Activated T-helper 1 cell treated with anti-CD3 and anti-CD28 coated beads, Interleukin-2, amount 50 U/mL, for 16 hours (primary cell): Measurements from ENCODE around the gene ATF7IP.

Experiments used
- DNase-seq, 2 donors: peaks; one replicate each; pipeline ENCODE4 v3.0.0-alpha.2; 2020; ENCODE audit warnings: low read depth in 1 of 2, low spot score in 1 of 2

ATF7IP gene

DNA sequence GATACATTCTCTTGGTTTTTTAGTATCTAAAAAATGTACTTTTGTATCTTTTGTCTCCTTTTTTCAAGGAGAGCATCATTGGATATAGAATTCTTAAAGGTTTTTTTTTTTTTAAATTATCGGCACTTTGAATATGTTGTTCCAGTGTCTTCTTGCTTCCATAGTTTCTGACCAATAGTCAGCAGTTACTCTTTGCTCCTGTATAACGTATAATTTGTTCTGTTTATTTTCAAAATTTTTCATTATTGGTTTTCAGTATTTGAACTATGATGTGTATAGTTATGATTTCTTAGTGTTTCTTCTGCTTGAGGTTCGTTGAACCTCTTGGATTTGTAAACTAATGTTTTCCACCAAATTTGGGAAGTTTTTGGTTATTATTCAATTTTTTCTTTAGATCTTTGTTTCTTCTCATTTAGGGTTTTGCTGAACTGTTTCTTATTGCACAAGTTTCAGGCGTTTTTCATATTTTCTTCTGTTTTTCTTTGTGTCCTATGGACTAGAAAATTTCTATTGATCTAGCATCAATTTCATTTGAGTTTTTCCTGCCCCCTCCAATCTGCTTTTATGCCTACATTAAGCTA lies 108.3 kb downstream of the ATF7IP start:
- DNase-seq, result no peak

DNA sequence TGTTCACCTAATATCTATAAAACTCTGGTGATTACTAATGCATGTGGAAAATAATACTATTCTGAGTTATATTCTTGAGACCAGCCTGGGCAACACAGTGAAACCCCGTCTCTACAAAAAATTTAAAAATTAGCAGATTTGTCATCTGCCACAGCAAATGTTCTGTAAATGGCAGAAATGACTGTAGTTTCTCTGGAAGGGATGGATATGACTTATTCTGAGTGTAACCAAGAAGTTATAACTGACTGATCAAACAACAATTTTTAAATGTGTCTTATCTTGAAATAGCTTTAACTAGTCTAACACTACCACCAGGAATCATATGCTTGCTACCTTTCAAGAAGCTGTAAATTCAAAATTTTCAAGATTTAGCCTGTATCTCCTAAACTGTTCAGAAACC lies 113.5 kb downstream of the ATF7IP start:
- no peak for DNase-seq

DNA sequence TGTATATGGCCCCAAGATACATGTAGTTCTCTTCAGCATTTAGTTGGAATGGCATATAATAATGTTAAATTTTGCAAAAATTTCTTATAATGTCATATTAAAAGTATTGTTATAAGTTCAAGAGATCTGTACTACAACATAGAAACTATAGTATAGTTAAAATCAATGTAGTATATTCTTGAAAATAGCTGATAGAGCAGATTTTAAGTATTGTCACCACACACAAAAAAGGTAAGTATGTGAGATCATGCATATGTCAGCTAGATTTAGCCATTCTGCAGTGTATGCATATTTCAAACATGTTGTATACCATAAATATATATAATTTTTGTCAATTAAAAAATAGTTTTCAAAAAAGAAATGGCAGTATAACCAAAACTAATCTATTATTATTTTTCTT lies 115.7 kb downstream of the ATF7IP start:
- no peak for DNase-seq

DNA sequence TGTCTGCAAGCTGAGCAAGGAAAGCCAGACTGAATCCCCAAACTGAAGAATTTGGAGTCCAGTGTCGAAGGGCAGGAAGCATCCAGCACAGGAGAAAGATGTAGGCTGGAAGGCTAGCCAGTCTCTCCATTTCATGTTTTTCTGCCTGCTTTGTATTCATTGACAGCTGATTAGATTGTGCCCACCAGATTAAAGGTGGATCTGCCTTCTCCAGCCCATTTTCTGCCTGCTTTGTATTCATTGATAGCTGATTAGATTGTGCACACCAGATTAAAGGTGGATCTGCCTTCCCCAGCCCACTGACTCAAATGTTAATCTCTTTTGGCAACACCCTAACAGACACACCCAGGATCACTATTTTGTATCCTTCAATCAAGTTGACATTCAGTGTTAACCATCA lies 116.9 kb downstream of the ATF7IP start:
- no peak for DNase-seq

DNA sequence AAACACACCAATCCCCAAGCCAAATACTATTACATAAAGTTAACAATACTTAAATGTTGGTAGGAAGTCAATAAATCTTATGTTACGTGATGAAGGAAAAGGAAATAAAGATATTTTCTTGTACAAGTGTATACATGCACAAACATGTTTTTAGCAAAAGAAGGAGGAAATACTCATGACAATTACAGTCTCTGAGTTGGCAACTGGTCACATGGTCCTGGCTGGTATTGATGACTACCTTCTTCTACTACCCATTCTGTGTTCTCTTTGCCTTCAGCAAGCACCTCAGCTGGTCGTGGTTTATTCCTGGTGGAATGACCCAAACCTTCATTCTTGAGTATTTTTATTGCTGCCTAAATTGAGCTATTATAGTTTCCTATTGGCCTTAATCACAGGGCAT lies 117.4 kb downstream of the ATF7IP start:
- no peak for DNase-seq

DNA sequence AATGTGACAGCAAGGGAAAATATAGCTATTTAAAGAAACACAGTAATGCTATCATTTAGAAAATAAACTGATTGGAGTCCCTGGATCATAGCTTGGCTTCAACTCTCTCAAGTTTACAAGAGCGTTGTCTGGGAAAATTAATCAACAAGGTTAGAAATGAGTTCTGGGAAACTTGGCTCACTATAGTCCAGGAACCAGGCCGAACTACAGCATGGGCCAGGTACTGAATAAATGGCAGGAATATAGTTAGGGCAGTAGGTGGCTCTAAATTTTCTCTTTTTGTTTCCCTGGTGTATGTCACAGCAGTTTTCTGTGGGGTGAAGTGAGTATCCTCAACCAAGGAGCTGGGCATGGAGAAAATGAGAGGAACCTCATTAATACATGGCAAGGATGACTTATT lies 129.8 kb downstream of the ATF7IP start:
- DNase-seq, result no peak

DNA sequence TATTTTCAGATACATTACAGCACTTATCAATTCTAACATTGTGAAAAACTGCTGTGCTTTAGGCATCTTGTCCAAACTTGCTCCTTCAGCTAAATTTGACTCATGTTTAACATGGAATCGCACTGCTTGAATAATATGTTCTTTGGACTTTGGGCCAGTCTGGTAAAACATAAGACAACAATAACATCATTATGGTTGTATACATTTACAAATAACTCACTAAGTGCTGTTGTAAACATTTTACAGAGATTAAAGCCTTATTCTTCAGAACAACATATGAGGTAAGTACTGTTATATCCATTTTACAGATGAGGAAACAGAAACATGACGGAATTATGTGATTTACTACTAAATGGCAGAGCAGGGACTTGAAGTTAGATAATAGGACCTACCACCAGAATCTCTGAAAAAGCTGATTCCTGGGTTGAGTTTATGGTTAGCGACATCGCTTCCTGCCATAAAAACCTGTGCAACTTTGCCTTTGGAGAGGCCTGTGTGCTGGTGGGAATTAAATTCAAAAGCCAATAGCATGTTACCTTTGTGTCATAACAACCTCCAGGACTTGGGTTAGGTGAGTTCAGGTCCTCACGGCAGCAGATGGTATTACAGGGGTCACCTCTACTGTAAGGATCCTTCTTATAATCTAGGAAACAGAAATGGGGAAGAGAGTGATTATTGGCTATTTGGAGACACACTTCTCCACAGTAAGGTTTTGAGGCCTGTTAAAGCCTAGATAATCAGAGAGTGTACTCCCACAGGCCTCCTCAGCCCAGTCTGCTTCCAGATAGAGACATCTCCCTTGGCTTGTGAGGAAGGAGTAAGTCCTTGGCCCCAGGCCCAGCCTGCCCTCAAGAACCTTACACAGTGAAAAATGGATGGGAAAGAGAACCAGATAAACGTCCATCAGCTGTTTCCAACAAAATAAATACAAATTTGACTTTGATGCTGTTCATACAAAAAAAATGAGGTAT lies 140.4 kb downstream of the ATF7IP start:
- DNase-seq, result no peak

DNA sequence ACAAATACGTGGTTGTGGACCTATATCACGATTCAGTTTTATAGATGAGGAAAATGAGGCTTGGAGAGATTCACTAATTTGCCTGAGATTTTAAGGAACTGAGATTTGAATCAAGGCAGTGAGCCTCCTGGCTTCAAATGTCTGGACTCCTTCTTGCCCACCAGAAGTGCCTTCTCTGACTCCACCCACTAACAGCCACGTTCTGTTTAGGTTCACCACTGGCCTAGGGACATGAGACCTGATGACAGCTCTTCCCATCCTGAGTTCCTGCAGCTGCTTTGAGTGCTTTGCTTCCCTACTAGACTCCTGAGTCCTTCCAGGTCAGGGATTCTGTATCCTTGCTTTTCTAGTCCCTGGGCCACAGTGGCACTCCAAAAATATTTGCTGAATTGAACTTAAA lies 145.1 kb downstream of the ATF7IP start:
- DNase-seq, result no peak

DNA sequence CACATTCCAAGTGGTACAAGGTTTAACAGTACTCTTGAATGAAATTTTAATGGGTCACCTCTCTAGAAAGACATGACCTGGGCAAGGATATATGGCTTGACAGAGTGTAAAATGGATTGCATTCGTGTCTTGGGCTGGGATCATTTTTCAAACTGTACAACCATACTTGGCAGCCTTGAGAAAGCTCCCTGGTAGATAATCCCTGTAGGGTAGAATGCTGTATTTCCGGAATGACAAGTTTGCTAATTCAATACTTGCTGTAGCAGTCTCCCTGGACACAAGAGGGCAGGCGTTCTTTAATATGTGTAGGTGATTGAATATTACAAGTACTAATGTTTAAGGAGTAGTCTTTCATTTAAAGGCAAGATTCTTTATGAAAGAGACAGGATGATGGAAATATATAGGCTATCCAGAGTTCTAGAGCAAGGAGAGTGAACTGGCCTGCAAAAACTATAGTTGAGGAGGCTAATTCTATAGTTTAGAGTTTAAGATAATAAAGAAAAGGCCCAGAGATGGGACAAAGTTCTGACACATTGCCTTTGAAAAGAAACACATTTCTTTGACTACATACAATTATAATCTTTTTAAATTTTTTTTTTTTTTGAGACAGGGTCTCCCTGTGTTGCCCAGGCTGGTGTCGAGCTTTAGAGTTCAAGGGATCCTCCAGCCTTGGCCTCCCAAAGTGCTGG lies 148.8 kb downstream of the ATF7IP start:
- no peak for DNase-seq

DNA sequence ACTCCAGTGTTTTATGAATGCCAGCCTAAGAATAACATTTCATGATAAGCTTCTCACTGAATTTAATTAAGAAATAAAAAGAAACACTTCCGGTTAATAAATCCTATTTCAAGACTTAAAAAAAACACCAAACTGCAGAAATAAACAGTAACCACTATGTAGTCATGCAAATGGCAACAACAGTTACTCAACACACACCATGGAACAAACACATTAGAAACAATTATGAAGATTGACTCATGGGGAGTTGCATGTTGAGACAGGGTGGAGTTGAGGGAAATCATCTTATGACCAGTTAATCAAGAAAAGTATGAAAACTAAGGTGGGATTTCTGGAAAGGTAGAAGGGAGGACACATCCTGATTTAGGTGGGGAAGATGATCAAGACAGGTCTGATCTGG lies 149.5 kb downstream of the ATF7IP start:
- no peak for DNase-seq

DNA sequence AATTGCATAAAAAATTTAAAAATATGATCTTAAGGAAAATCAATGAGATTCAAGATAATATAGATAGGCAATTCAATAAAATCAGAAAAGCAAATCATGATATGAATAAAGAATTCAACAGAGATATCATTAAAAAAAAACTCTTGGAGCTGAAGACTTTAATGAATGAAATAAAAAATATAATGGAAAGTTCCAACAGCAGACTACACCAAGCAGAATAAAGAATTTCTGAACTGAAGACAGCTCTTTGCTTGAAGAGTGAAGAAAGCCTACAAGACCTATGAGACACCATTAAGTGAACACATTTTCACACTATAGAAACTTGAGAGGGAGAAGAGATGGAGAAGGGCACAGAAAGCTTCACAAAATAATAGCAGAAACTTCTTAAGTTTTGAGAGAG lies 156.3 kb downstream of the ATF7IP start:
- no peak for DNase-seq

DNA sequence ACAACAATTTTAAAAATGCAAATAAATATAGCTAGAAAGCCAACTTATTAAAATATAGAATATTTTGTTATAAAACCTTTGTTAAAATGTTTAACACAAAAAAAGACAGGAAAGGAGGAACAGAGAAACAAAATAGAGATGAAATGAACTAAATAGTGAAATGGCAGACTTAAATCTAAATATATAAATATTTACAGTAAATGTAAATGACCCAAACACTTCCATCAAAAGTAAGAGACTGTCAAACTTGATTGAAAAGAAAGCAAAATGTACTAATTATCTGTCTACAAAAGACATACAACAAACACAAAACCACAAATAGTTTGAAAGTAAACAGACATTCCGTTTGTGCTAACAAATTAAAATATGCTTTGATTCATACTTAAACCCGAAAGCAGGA lies 160.5 kb downstream of the ATF7IP start:
- DNase-seq, result no peak

DNA sequence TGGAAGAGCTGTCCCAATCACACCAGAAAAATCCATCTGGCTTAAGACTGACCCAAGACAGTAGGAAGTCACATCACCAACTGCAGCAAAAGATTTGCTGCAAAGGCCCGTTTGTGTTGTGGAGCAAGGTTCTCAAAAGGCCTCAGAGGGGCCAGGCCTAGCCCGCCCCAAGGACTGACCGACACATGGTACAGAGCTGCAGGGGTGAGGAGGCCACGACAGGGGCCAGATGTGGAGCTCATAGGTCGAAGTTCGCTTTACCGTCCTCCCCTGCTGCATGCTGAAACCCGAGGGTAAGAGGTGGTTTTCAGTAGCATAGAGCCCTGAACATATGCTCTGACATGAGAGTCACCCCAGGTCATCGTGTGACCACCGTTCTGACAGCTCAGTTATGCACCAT lies 166.7 kb downstream of the ATF7IP start:
- no peak for DNase-seq

DNA sequence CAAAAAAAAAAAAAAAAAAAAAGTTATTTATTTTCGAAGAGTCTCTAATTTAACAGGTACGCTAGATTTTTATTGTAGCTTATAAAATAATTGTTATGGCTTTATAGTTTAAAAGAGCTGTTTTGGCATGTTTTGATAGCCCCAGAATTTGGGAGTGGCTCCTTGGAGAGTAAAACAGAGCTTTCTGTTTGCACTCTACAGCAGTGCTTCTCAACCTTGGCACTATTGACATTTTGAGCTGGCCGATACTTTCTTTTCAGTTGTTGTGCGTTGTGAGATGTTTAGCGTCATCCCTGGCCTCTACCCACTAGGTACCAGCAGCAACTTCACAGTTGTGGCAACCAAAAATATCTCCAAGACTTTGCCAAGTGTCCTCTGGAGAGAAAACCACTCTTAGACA lies 171.6 kb downstream of the ATF7IP start:
- DNase-seq, result no peak

DNA sequence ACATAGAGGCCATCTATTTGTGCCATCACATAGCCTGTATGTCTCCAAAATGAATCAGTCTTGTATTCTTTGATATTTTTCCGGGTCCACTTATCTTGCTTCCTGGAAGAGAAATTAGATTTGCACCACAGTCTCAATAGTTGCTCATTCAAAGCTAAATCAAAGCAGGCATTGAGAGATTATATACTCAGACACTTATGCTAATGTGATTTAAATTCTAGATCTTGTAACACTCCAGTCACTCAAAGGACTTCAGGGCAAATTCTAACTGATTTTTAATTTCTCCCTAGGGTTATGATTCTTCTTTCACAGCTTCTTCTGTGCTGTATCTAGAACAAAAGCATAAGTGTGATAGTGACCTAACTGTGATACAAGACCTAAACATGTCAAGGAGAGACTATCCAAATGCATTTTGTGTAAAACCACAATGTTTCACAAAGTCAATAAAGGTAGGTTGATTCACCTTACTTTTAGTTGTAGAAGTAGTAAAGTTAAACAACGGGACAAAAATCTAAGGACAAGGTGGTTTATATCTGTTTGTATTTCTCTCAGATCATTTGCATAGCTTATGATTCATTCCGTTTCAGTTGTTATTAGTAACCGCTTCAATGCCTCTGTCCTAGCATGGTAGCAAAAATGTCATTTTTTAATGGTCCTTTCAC lies 175.4 kb downstream of the ATF7IP start:
- DNase-seq, result no peak

DNA sequence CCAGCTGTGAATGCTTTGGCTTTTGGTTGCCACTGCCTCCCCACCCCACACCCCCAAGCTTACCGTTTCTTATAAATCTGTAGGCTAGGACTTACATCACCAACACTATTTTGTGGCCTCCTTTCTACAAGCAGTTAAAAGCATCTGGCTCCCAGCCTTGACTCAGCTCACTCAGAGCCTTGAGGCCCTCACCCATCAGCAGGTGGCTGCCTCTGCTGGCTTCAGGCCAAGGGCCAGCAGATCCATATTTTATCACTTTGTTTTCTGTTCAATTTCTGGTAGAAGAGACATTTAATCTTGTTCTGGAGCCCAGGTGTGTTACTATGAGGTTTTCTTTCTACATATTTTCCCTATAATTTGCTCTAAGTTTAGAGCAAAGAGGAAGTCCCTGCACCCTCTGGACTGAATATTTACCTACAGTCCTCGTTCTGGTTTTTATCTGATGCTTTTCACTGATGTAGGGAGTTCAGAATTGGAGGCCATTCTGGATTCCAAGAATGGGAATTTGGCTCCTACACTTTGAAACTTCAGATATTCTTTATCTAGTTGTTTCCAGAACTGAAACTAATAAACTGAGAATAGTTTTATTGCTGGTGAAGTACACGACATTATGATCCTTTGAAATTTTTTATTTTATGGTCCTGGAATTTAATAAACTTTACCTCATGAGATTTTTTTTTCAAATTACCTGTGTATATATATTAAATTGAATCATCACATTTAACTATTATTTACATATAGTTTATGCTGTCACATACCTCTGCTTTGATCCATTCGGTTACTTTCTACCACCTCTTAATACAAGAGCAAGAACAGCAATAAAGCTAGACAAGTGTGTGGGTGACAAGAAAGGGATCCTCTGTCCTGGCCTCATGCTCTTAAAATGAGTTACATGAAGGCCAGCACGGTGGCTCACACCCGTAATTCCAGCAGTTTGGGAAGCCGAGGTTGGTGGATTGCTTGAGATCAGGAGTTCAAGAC lies 180.0 kb downstream of the ATF7IP start:
- no peak for DNase-seq

DNA sequence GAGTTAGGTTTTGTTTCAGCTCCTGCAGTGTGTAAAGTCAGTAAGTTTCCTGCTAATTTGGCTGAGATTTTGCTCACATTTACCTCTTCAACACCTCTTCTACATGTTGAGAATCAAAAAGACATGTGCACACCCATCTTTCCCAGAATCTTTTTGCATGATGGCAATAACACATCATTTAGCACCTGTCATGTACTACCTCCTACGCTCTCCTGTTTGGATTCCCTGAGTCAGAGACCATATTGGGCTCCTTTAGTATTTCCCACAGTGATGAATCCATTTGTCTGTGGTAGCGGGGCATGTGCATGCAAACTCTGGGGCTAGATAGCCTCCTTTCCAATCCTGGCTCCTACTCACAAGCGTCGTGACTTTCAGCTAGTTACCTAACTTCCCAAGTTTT lies 182.1 kb downstream of the ATF7IP start:
- DNase-seq, result no peak

DNA sequence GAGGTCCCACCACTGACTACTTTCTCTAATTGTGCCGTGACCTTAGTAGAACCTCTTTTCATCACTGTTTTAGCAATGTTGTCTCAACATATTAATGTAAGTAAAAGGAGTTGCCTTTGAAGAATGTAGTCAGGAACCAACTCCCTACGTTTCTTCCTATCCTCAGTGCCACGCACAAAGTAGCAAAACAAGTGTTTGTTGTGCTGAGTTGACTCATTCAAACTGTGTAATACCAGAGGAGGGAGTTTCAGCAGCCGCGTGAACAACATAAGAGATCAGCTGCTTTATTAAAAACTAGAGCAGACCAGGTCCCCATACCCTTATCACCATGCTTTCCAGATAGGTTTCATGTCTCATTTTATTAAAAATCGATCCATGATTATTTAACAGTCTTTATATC lies 183.1 kb downstream of the ATF7IP start:
- no peak for DNase-seq
